Smooth muscle cell (in vitro differentiated cells): ENCODE measurements around the gene NOX3. TPM values are rescaled to one million over a fixed set of nuclear protein-coding genes. Genes with fewer than 3 reads are reported as not detected.

ENCODE experiments used
- DNase-seq: peaks from one replicate; lab custom pipeline; 2025; ENCODE audit not compliant: unreplicated experiment; lab: John Stamatoyannopoulos, UW
- H2AFZ ChIP-seq: fragments of 200-600 bp; sonication (generic); 2 replicates; pipeline ENCODE4 v1.6.0; 2016; ENCODE audit warnings: antibody characterized with exemption, low read depth, mild to moderate bottlenecking
- H3F3A ChIP-seq: fragments of 200-600 bp; sonication (generic); 2 replicates; pipeline ENCODE4 v1.6.0; 2017; ENCODE audit warnings: antibody characterized with exemption, low read depth
- H3K27ac ChIP-seq: fragments of 200-600 bp; sonication (generic); 2 replicates; pipeline ENCODE4 v1.5.1; 2016; ENCODE audit warnings: low read depth, mild to moderate bottlenecking
- H3K27me3 ChIP-seq: fragments of 200-600 bp; sonication (generic); 2 replicates; pipeline ENCODE4 v1.6.1; 2016; ENCODE audit warnings: low read depth, mild to moderate bottlenecking
- H3K36me3 ChIP-seq: fragments of 200-600 bp; sonication (generic); 2 replicates; pipeline ENCODE4 v1.5.1; 2016; ENCODE audit warnings: low read depth
- H3K4me1 ChIP-seq: fragments of 200-600 bp; sonication (generic); 2 replicates; pipeline ENCODE4 v1.5.1; 2016; ENCODE audit warnings: low read depth
- H3K4me2 ChIP-seq: fragments of 200-600 bp; sonication (generic); 2 replicates; pipeline ENCODE4 v1.6.0; 2016; ENCODE audit warnings: mild to moderate bottlenecking
- H3K4me3 ChIP-seq: fragments of 200-600 bp; sonication (generic); 2 replicates; pipeline ENCODE4 v1.5.1; 2016; ENCODE audit warnings: mild to moderate bottlenecking
- H3K79me2 ChIP-seq: fragments of 200-600 bp; sonication (generic); 2 replicates; pipeline ENCODE4 v1.6.0; 2016; ENCODE audit warnings: low read depth, mild to moderate bottlenecking
- H3K9ac ChIP-seq: fragments of 200-600 bp; sonication (generic); 2 replicates; pipeline ENCODE4 v1.6.0; 2016; ENCODE audit warnings: low read depth
- H3K9me3 ChIP-seq: fragments of 200-600 bp; sonication (generic); replicated peaks from 2 replicates; pipeline ENCODE4 v1.5.1; 2016; ENCODE audit warnings: low read depth
- H4K20me1 ChIP-seq: fragments of 200-600 bp; sonication (generic); 2 replicates; pipeline ENCODE4 v1.6.0; 2016; ENCODE audit warnings: low read depth
- CTCF ChIP-seq: fragments of 200-600 bp; sonication (generic); IDR thresholded peaks from 2 replicates; pipeline ENCODE4 v1.5.1; 2017; ENCODE audit warnings: borderline replicate concordance, mild to moderate bottlenecking, antibody characterized with exemption; ENCODE audit not compliant: insufficient read depth, poor library complexity, severe bottlenecking
- WGBS: methylation state at CpG from one replicate; pipeline ENCODE4 v1.1.7; 2016; ENCODE audit warnings: low lambda C conversion rate; 5-methylcytosine and 5-hydroxymethylcytosine counted together
- polyA plus RNA-seq: library from polyadenylated mRNA; unstranded; fragments of >200 nt; fragmentation: Nextera tagmentation; extraction: Ambion mirVana; gene quantifications from 2 replicates; pipeline ENCODE4 v1.2.1, GENCODE V29; 2016
- total RNA-seq: library from RNA; depleted of rRNA; stranded (reverse); fragments of >200 nt; gene quantifications from 2 replicates; pipeline ENCODE4 v1.2.3, GENCODE V29; 2014

The NOX3 gene
- total and polyA plus RNA-seq, 2 experiments from 2014 or later = not detected

DNA sequence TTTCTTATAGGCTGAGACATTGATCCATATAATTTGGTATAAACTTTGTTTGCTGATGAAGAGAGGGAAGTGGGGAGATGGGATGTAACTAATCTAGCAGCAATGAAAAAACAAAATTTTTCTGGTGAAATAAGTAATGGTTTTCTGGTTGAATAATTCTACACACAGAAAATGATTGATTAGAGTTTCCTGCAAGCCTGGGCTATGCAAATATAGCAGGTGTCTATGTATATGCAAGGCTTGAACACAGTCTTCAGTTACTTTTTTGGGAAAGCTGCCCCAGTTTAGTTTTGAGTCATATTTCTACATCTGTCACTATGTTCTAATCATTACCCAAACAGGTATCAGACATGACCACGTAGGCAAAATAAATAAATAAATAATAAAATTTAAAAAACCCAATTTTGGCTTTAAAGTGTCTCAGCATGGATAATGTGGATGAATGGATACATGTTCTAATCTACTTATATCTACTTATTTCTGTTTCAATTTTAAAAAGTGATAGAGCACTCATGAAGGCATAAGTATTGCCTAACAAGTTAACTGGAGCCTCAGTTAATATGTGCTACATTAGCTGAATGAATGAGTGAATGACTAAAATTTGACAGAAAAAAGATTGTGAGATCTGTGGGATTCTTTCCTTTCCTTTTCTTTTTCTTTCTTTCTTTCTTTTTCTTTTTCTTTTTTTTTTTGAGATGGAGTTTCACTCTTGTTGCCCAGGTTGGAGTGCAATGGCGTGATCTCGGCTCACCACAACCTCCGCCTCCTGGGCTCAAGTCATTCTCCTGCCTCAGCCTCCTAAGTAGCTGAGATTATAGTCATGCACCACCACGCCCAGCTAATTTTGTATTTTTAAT, 104.1 kb downstream of the NOX3 start:
- H3K9ac ChIP-seq = no peak overlapping the region
- H3K4me1 ChIP-seq = no peaks in the 10 kb centered on the region
- H3K4me3 ChIP-seq = no peak overlapping the region
- peaks cover 4% of the 10 kb centered on the region for H3K9me3 ChIP-seq
- H3K36me3 ChIP-seq = no peaks in the 10 kb centered on the region
- WGBS = 90% methylated on average over 5 of the region's 5 CpGs
- H3K79me2 ChIP-seq = no peaks in the 10 kb centered on the region
- H3K4me2 ChIP-seq = no peak overlapping the region
- TF ChIP-seq CTCF = no peak
- H4K20me1 ChIP-seq = no peaks in the 10 kb centered on the region
- no peaks in the 10 kb centered on the region for H3F3A ChIP-seq
- H3K27me3 ChIP-seq = no peaks in the 10 kb centered on the region
- no peak for DNase-seq
- no peak overlapping the region for H2AFZ ChIP-seq
- no peak overlapping the region for H3K27ac ChIP-seq

- peaks cover 8% of the 10 kb centered on the region for H3K9me3 ChIP-seq
- H3K79me2 ChIP-seq = no peaks in the 10 kb centered on the region
- no peaks in the 10 kb centered on the region for H3K27me3 ChIP-seq
- DNase-seq = no peak
- no peak overlapping the region for H3K4me2 ChIP-seq
- TF ChIP-seq CTCF = no peak
- H3K4me3 ChIP-seq = no peak overlapping the region
- no peak overlapping the region for H3K27ac ChIP-seq
- H3F3A ChIP-seq = no peaks in the 10 kb centered on the region
- H2AFZ ChIP-seq = no peak overlapping the region
- WGBS = 95% methylated on average over 6 of the region's 6 CpGs
- no peaks in the 10 kb centered on the region for H4K20me1 ChIP-seq
- no peak overlapping the region for H3K9ac ChIP-seq
- H3K36me3 ChIP-seq = no peaks in the 10 kb centered on the region
- H3K4me1 ChIP-seq = no peaks in the 10 kb centered on the region
Observed at GRCh38 chr6:155349956-155350355, 105.7 kb downstream of the NOX3 start.

DNA sequence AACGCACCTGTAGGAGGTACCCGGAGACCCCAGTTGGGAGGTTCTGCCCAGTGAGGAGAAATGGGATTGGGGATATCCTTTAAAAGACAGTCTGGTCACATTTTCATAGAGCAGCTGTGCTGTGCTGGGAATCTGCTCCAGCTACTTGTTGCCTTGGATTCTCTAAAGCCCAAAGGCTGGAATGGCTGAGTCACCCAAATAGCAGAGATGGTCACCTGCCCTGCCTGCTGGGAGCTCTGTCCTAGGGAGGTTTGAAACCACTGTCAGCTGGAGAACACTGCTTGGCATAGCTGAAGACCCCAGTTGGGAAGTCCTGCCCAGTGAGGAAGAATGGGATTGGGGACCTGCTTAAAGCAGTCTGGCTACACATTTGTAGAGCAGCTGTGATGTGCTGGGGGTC, 106.5 kb downstream of the NOX3 start:
- peaks cover 4% of the 10 kb centered on the region for H3K9me3 ChIP-seq
- WGBS = 89% methylated on average over 2 of the region's 2 CpGs
- H3K36me3 ChIP-seq = no peaks in the 10 kb centered on the region
- H3K4me3 ChIP-seq = no peak overlapping the region
- no peaks in the 10 kb centered on the region for H3F3A ChIP-seq
- H3K4me2 ChIP-seq = no peak overlapping the region
- no peak for DNase-seq
- H3K9ac ChIP-seq = no peak overlapping the region
- H2AFZ ChIP-seq = no peak overlapping the region
- no peaks in the 10 kb centered on the region for H3K27me3 ChIP-seq
- no peaks in the 10 kb centered on the region for H4K20me1 ChIP-seq
- no peak overlapping the region for H3K27ac ChIP-seq
- no peaks in the 10 kb centered on the region for H3K4me1 ChIP-seq
- no peaks in the 10 kb centered on the region for H3K79me2 ChIP-seq
- TF ChIP-seq CTCF = no peak

GRCh38 chr6:155347800-155348199, 107.8 kb downstream of the NOX3 start:
- 80% methylated on average over 1 of the region's 1 CpG for WGBS
- DNase-seq = no peak
- no peaks in the 10 kb centered on the region for H3K27me3 ChIP-seq
- H3K36me3 ChIP-seq = no peaks in the 10 kb centered on the region
- H3K9ac ChIP-seq = no peak overlapping the region
- H3K27ac ChIP-seq = no peak overlapping the region
- TF ChIP-seq CTCF = no peak
- peaks cover 4% of the 10 kb centered on the region for H3K9me3 ChIP-seq
- no peaks in the 10 kb centered on the region for H3K79me2 ChIP-seq
- no peaks in the 10 kb centered on the region for H3F3A ChIP-seq
- H2AFZ ChIP-seq = no peak overlapping the region
- no peaks in the 10 kb centered on the region for H3K4me1 ChIP-seq
- H3K4me2 ChIP-seq = no peak overlapping the region
- no peaks in the 10 kb centered on the region for H4K20me1 ChIP-seq
- no peak overlapping the region for H3K4me3 ChIP-seq
